ENCODE results near the gene NBPF1. TPM values are rescaled to one million over a fixed set of nuclear protein-coding genes. Genes with fewer than 3 reads are reported as not detected.

Gene NBPF1
- total RNA-seq, 1 experiment from 2014 or later: 46.0 TPM

Other genes with a start within 250 kb of the NBPF1 start
- 141 TPM for gene SZRD1, start 246.3 kb downstream of the NBPF1 start, total RNA-seq (2021; ENCODE audit: unreplicated experiment)
- gene SPATA21, start 176.1 kb downstream of the NBPF1 start, total RNA-seq (2021; ENCODE audit: unreplicated experiment): not detected
- gene NECAP2, start 172.8 kb downstream of the NBPF1 start, total RNA-seq (2021; ENCODE audit: unreplicated experiment): 35.5 TPM
- gene RNU1-1, start 99.3 kb downstream of the NBPF1 start, total RNA-seq (2021; ENCODE audit: unreplicated experiment): 1,685 TPM
- gene RNU1-3, start 53.4 kb upstream of the NBPF1 start, total RNA-seq (2021; ENCODE audit: unreplicated experiment): 1,685 TPM
- 1,685 TPM for gene RNU1-4, start 127.0 kb upstream of the NBPF1 start, total RNA-seq (2021; ENCODE audit: unreplicated experiment)